ENCODE measurements around the gene NOC4L. TPM values are rescaled to one million over a fixed set of nuclear protein-coding genes. Genes with fewer than 3 reads are reported as not detected.

NOC4L gene
- total RNA-seq, 1 donor from 2014 or later: 29.1 TPM

DNA sequence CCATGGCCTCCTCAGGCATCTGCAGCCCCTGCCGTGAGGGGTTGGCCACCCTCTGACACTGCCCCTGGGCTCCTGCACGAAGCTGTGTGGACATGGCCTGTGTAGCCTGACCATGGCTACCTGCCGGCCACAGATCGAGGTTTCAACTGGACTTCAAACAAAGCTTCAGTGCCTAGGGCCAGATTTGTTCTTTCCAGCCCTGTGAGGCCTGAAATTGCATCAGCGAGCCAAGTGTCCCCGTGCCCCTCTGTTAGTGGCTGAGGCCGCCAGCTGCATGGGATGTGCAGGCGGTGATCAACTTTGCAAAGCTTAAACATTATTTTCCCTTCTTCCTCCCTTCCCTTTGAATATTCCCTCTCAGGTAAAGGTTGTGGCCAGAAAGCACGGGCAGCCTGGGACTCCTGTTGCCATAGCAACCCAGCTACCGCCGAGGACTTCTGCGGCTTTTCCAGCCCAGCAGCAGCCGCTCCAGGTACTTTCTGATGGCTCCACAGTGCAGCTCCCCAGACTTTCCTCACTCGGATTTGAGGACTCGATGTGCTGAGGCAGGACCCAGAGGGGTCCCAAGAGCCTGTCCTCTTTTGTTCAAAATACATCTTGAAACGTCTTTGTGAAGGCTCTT lies 35.9 kb upstream of the NOC4L start:
- DNase-seq (no peak), ATAC-seq (ENCODE audit: low read depth) (no peak)
- Mint-ChIP-seq H3K4me1 (no peaks in the 10 kb centered on the region), H3K36me3 (ENCODE audit: low read depth) (peaks cover 58% of the 10 kb centered on the region), H3K4me3 (no peak overlapping the region), H3K27ac (no peak overlapping the region), H3K9me3 (no peaks in the 10 kb centered on the region), H3K27me3 (no peaks in the 10 kb centered on the region)
- intact Hi-C loops (cut with micrococcal nuclease): no loop called here
- ChIA-PET CTCF (no interaction called here), POLR2A (no interaction called here)
- TF ChIP-seq, protein P1, sequence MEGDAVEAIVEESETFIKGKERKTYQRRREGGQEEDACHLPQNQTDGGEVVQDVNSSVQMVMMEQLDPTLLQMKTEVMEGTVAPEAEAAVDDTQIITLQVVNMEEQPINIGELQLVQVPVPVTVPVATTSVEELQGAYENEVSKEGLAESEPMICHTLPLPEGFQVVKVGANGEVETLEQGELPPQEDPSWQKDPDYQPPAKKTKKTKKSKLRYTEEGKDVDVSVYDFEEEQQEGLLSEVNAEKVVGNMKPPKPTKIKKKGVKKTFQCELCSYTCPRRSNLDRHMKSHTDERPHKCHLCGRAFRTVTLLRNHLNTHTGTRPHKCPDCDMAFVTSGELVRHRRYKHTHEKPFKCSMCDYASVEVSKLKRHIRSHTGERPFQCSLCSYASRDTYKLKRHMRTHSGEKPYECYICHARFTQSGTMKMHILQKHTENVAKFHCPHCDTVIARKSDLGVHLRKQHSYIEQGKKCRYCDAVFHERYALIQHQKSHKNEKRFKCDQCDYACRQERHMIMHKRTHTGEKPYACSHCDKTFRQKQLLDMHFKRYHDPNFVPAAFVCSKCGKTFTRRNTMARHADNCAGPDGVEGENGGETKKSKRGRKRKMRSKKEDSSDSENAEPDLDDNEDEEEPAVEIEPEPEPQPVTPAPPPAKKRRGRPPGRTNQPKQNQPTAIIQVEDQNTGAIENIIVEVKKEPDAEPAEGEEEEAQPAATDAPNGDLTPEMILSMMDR (IDR thresholded peaks at IDR 0.05): no peak

DNA sequence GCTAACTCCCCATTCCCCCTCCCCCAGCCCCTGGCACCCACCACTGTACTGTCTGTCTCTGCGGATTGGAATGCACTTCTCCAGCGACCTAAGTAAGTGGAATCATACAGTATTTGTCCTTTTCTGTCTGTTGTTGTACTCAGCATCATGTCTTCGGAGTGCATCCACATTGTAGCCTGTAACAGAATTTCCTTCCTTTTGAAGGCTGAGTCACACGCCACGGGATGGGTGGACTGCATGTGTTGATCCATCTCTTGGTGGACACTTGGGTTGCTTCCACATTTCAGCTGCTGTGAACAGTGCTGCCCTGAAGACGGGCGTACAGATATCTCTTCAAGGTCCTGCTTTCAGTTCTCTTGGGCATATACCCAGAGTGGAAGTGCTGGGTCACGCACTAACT lies 34.5 kb upstream of the NOC4L start:
- no peaks in the 10 kb centered on the region for H3K9me3 Mint-ChIP-seq
- no peaks in the 10 kb centered on the region for H3K27me3 Mint-ChIP-seq
- ChIA-PET POLR2A (no interaction called here), CTCF (no interaction called here)
- H3K27ac Mint-ChIP-seq: no peak overlapping the region
- H3K4me1 Mint-ChIP-seq: no peaks in the 10 kb centered on the region
- no peak for ATAC-seq (ENCODE audit: low read depth)
- intact Hi-C loops (cut with micrococcal nuclease): no loop called here
- TF ChIP-seq, protein P1 (IDR thresholded peaks at IDR 0.05): no peak
- H3K36me3 Mint-ChIP-seq (ENCODE audit: low read depth): peaks cover 72% of the 10 kb centered on the region
- DNase-seq: no peak
- no peak overlapping the region for H3K4me3 Mint-ChIP-seq

DNA sequence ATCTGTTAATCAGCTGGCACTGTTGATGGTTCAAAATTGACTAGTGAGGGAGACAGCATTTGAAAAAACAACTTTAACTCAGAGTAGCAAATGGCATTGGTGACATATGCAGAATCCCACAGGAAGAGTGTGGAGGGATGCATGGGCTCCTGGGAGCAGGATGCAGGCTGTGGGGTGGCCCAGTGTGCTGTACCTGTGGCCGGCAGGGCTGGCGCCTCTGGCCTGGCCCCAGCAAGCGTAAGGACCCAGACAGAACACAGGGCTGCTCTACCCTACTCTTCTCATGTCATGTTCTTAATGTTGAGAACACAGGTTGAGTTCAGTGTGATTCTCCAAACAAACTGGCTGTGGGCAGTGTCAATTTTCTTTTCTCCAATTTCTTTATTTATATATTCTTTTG lies 33.6 kb upstream of the NOC4L start:
- no peak overlapping the region for H3K27ac Mint-ChIP-seq
- intact Hi-C loops (cut with micrococcal nuclease): no loop called here
- H3K9me3 Mint-ChIP-seq: no peaks in the 10 kb centered on the region
- H3K27me3 Mint-ChIP-seq: no peaks in the 10 kb centered on the region
- DNase-seq (no peak), ATAC-seq (ENCODE audit: low read depth) (no peak)
- no peak overlapping the region for H3K4me3 Mint-ChIP-seq
- POLR2A ChIA-PET: no interaction called here
- TF ChIP-seq, protein P1 (IDR thresholded peaks at IDR 0.05): no peak
- CTCF ChIA-PET: no interaction called here
- peaks cover 74% of the 10 kb centered on the region for H3K36me3 Mint-ChIP-seq (ENCODE audit: low read depth)
- no peaks in the 10 kb centered on the region for H3K4me1 Mint-ChIP-seq

DNA sequence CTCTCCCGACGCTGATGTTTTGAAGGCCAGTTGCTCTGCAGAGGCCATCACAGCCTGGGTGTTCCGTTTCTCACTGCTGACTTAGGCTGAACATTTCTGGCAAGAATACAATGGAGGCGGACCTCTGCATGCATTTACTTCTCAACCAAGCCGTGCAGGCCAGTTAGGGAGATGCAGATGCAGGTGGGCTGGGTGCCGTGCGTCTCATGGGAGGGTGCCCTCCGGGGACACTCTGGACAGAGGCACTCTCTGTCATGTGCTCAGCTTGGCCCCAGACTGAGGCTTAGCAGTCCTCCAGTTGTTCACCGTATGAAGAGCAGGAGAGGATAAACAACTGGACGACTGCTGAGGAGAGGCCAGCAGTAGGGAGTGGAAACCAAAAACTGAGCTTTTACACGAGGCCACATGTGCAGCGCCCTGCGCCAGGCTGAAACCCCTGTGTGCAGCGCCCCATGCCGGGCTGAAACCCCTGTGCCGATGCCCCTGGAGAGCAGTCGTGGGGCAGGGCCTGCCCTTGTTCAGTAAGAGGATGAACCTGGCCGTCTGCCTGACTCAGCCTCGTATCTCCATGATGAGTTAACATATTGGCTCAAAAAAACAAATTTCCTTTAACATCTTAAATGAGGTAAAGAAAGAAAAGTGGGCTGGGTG lies 32.5 kb upstream of the NOC4L start:
- ChIA-PET POLR2A (no interaction called here), CTCF (no interaction called here)
- intact Hi-C loops (cut with micrococcal nuclease): no loop called here
- peaks cover 77% of the 10 kb centered on the region for H3K36me3 Mint-ChIP-seq (ENCODE audit: low read depth)
- no peak overlapping the region for H3K27ac Mint-ChIP-seq
- DNase-seq: no peak
- no peaks in the 10 kb centered on the region for H3K4me1 Mint-ChIP-seq
- H3K27me3 Mint-ChIP-seq: no peaks in the 10 kb centered on the region
- no peak overlapping the region for H3K4me3 Mint-ChIP-seq
- H3K9me3 Mint-ChIP-seq: no peaks in the 10 kb centered on the region
- TF ChIP-seq, protein P1 (IDR thresholded peaks at IDR 0.05): no peak
- ATAC-seq (ENCODE audit: low read depth): no peak

DNA sequence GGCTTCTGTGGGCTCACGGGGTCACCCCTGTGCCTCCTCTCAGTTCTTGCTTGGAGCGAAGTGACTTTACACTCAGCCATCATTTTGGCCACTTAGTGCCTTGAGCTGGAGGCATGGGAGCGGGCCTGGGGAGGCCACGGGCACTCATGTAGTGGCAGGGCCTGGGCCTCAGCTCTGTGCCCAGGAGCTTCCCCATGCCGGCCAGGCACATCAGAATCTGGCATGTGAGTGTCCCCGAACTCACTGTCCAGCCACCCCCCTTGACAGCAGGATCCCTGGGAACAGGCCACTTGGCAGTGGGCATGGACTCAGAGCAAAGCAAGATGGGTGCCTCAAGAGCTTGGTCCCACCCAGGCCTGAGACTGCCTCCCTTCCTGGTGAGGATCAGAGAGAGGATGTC lies 29.6 kb upstream of the NOC4L start:
- TF ChIP-seq, protein P1 (IDR thresholded peaks at IDR 0.05): no peak
- intact Hi-C loops (cut with micrococcal nuclease): no loop called here
- ChIA-PET CTCF (no interaction called here), POLR2A (no interaction called here)
- Mint-ChIP-seq H3K36me3 (ENCODE audit: low read depth) (peaks cover 68% of the 10 kb centered on the region), H3K4me3 (no peak overlapping the region), H3K27me3 (no peaks in the 10 kb centered on the region), H3K9me3 (no peaks in the 10 kb centered on the region), H3K27ac (no peak overlapping the region), H3K4me1 (no peaks in the 10 kb centered on the region)
- ATAC-seq (ENCODE audit: low read depth) (no peak), DNase-seq (no peak)
